Ectodermal cell (in vitro differentiated cells): Measurements from ENCODE around the gene TOP1.

Source experiments
- H3K27ac ChIP-seq: 2 replicates; pipeline ENCODE4 v1.7.0; 2013; ENCODE audit warnings: mild to moderate bottlenecking, low read depth, low read length; ENCODE audit not compliant: insufficient read depth, poor library complexity, severe bottlenecking
- H3K27me3 ChIP-seq: 2 replicates; pipeline ENCODE4 v1.7.0; 2013; ENCODE audit warnings: mild to moderate bottlenecking, low read length; ENCODE audit not compliant: insufficient read depth, control insufficient read depth, poor library complexity, severe bottlenecking
- H3K36me3 ChIP-seq: one replicate; pipeline ENCODE4 v1.7.0; 2013; ENCODE audit warnings: low read length; ENCODE audit not compliant: control insufficient read depth, insufficient read depth
- H3K4me1 ChIP-seq: one replicate; pipeline ENCODE4 v1.7.0; 2013; ENCODE audit warnings: low read length; ENCODE audit not compliant: control insufficient read depth, insufficient read depth
- H3K4me3 ChIP-seq: 2 replicates; pipeline ENCODE4 v1.7.0; 2013; ENCODE audit warnings: low read depth, low read length, control low read depth; ENCODE audit not compliant: insufficient read depth
- H3K9me3 ChIP-seq: 2 replicates; pipeline ENCODE4 v1.7.0; 2013; ENCODE audit warnings: mild to moderate bottlenecking, low read length, moderate library complexity; ENCODE audit not compliant: control insufficient read depth
- WGBS, 2 experiments: methylation state at CpG; one replicate each; pipeline ENCODE4 v1.1.7; 2013; ENCODE audit warnings: missing lambda C conversion rate in 2 of 2; 5-methylcytosine and 5-hydroxymethylcytosine counted together

Gene TOP1

DNA sequence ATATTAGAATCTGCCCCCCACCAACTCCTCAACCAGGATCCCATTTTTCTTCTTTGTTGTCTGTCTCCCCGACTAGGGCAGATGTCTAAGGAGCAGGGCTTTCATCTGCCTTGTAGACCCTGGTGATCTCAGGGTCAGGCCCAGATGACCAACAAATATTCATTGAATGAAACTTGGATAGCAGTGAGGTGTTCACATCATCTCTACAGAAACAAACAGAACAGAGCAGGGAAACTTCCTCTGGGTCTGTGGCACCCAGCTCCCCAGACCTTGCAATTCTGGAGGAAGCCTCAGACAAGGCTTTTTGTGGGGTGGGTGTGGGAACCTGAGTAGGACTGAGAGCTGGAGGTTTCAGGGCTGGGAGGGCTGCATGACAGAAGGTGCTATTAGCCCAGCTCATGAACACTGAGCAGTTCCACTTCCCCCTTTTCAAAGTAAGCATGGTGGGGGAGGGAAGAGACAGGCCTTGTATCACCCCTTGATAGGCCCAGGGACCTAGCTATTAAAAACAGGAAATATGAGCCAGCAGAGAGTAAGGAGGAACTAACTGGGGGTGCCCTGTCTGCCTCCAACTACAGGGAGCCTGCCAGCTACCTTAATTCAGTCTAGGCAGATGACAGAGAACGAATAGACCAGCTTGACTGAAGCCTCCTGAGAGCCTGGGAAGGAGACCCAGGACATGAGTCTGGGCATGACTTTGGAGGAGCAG lies 37.3 kb upstream of the TOP1 start:
- Histone ChIP-seq H3K4me1 (no peaks in the 10 kb centered on the region), H3K4me3 (no peak overlapping the region), H3K27me3 (no peaks in the 10 kb centered on the region), H3K27ac (no peak overlapping the region), H3K9me3 (no peaks in the 10 kb centered on the region), H3K36me3 (no peaks in the 10 kb centered on the region)
- 84 to 92% methylated on average over 2 of the region's 2 CpGs for WGBS, 2 experiments

DNA sequence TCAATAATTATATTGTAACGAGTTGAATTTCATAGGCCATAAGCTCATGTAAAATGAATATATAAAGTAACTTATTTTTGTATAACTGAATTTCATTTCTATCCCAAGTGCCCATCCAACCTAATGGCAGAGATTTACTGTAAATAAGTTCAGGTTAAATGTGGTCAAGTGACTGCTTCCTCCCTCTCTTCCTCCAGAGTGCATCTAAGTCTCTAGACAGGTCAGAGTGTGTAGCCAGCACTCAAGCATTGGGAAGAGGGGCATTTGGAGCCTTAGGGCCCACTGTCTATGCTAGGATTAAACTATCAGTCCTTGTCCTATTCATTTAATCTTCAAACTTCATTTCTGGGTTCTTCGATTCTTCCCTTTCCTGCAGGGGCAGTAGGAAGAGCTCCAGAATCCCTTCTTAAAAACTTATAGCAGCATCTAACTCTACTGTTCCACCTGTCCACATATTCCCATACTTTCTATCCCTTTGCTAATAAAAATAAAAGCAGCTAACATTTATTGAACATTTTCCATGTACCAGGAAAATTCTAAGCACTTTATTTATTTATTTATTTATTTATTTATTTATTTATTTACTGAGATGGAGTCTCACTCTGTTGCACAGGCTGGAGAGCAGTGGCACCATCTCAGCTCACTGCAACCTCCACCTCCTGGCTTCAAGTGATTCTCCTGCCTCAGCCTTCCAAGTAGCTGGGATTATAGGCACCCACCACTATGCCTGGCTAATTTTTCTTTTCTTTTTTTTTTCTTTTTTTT lies 36.1 kb upstream of the TOP1 start:
- H3K4me3 ChIP-seq = no peak overlapping the region
- no peak overlapping the region for H3K27ac ChIP-seq
- no peaks in the 10 kb centered on the region for H3K4me1 ChIP-seq
- H3K9me3 ChIP-seq = no peaks in the 10 kb centered on the region
- 94 to 100% methylated on average over 1 of the region's 2 CpGs for WGBS, 2 experiments
- H3K36me3 ChIP-seq = no peaks in the 10 kb centered on the region
- no peaks in the 10 kb centered on the region for H3K27me3 ChIP-seq

DNA sequence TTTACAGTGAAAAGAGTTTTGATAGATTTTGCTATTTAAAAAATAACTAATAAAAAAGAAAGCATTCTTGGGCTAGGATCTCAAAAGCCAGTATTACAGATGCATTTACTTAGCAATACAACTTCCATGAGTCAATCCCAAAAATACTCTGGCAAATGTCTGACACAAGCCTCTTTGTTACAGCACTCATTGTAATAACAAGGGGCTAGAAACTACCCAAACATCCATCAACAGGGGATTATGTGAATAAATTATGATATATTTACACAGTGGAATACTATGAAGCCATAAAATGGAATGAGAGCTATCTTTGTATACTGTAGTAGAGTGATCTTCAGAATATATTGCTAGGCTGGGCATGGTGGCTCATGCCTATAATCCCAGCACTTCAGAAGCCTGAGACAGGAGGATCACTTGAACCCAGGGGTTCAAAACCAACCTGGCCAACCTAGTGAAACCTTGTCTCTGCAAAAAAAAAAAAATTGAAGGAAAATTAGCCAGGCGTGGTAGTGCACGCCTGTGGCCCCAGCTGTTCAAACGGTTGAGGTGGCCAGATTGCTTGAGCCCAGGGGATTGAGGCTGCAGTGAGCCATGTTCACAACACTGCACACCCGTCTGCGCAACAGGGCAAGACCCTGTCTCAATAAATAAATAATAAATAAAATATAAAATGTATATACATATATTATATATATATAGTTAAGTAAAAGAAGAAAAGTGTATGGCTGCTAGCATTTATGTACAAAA lies 34.7 kb upstream of the TOP1 start:
- 91 to 95% methylated on average over 3 of the region's 5 CpGs for WGBS, 2 experiments
- H3K4me3 ChIP-seq = no peak overlapping the region
- no peak overlapping the region for H3K27ac ChIP-seq
- no peaks in the 10 kb centered on the region for H3K9me3 ChIP-seq
- H3K27me3 ChIP-seq = no peaks in the 10 kb centered on the region
- no peaks in the 10 kb centered on the region for H3K36me3 ChIP-seq
- H3K4me1 ChIP-seq = no peaks in the 10 kb centered on the region

DNA sequence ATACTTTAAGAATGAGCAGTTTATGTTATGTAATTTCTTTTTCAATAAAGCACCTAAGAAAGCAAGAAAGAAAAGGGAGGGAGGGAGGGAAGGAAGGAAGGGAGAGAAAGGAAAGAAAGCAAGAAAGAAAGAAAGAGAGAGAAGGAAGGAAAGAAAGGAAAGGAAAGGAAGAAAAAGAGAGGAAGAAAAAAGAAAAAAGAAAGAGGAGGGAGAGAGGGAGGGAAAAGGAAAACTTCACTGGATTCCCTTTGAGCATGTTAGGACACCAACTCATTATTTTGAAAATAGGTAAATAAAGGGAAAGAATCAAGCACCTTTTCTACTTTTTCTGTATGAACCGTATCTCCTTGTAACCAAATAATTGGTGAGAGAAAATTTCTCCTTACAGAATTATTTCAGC lies 32.3 kb upstream of the TOP1 start:
- 100% methylated on average over 1 of the region's 1 CpG; no CpG with 5 or more reads in 1 of the 2 experiments for WGBS, 2 experiments
- Histone ChIP-seq H3K36me3 (no peaks in the 10 kb centered on the region), H3K27me3 (no peaks in the 10 kb centered on the region), H3K4me3 (no peak overlapping the region), H3K27ac (no peak overlapping the region), H3K4me1 (no peaks in the 10 kb centered on the region), H3K9me3 (no peaks in the 10 kb centered on the region)

DNA sequence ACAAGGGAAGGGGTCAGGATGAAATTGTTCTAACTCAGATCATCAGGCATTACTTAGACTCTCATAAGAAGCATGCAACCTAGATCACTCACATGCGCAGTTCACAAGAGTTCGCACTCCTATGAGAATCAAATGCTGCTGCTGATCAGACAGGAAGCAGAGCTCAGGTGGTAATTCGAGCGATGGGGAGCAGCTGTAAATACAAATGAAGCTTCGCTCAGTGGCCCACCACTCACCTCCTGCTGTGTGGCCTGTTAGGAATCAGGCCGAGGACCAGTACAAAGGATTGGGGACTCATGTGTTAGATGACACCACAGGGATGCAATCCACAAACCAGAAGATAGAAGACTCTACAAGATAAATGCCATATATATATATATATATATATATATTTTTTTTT lies 31.5 kb upstream of the TOP1 start:
- H3K27ac ChIP-seq = no peak overlapping the region
- 47 to 54% methylated on average over 6 of the region's 6 CpGs for WGBS, 2 experiments
- no peak overlapping the region for H3K4me3 ChIP-seq
- H3K4me1 ChIP-seq = no peaks in the 10 kb centered on the region
- H3K9me3 ChIP-seq = no peaks in the 10 kb centered on the region
- H3K36me3 ChIP-seq = no peaks in the 10 kb centered on the region
- H3K27me3 ChIP-seq = no peaks in the 10 kb centered on the region

DNA sequence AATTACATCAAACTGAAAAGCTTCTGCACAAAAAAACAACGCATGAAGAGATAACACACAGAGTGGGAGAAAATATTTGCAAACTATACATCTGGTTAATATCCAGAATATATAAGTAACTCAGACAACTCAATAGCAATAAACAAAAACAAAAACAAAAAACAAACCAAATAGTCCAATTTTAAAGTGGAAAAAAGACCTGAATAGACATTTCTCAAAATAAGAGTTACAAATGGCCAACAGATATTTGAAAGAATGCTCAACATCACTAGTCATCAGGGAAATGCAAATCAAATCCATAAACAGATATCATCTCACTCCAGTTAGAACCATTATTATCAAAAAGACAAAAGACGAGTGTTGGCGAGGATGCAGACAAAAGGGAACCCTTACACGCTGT lies 28.8 kb upstream of the TOP1 start:
- 81 to 96% methylated on average over 3 to 4 of the region's 4 CpGs for WGBS, 2 experiments
- Histone ChIP-seq H3K4me3 (no peak overlapping the region), H3K27ac (no peak overlapping the region), H3K36me3 (no peaks in the 10 kb centered on the region), H3K4me1 (no peaks in the 10 kb centered on the region), H3K27me3 (no peaks in the 10 kb centered on the region), H3K9me3 (no peaks in the 10 kb centered on the region)

DNA sequence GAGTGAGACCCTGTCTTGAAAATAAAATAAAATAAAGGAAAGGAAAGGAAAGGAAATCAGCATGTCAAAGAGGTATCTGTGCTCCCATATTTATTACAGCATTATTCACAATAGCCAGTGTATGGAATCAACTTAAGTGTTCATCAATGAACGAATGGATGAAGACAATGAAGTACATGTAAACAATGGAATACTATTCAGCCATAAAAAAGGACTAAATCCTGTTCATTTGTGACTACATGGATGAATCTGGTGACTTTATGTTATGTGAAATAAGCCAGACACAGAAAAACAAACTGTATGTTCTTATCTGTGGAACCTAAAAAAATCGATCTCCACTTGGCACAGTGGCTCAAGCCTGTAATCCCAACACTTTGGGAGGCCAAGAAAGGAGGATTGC lies 28.0 kb upstream of the TOP1 start:
- Histone ChIP-seq H3K36me3 (no peaks in the 10 kb centered on the region), H3K9me3 (peaks cover under 1% of the 10 kb centered on the region), H3K4me3 (no peak overlapping the region), H3K27me3 (no peaks in the 10 kb centered on the region), H3K4me1 (no peaks in the 10 kb centered on the region), H3K27ac (no peak overlapping the region)
- 90 to 100% methylated on average over 2 of the region's 2 CpGs for WGBS, 2 experiments

DNA sequence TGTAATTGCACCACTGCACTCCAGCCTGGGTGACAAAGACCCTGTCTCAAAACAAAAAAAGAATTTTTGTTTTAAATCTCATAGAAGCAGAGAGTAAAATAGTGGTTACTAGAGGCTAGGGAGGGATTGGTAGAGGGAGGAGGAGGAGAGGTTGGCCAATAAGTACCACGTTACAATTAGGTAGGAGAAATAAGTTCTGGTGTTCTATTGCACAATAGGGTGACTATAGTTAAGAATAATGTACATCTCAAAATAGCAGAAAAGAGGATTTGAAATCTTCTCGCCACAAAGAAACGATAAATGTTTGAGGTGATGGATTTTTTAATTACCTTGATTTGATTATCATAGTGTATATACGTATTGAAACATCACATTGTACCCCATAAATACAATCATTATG lies 27.1 kb upstream of the TOP1 start:
- H3K36me3 ChIP-seq = no peaks in the 10 kb centered on the region
- H3K27me3 ChIP-seq = no peaks in the 10 kb centered on the region
- H3K4me1 ChIP-seq = no peaks in the 10 kb centered on the region
- H3K27ac ChIP-seq = no peak overlapping the region
- 98 to 100% methylated on average over 3 of the region's 4 CpGs for WGBS, 2 experiments
- H3K4me3 ChIP-seq = no peak overlapping the region
- H3K9me3 ChIP-seq = peaks cover 2% of the 10 kb centered on the region

DNA sequence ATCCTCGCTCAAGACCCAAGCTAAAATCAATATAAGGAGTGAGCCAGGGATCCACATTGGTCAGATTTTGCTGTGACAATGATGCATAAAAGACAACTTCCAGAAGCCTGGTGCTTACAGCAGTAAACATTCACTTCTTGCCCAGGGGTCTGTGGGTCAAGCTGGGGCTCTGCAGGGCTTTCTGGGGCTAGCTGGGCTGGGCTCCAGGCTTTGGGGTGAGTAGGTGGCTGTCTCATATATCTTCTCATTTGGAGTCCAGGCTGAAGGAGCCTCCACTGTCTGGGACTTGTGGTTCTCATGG lies 25.8 kb upstream of the TOP1 start:
- H3K27ac ChIP-seq = no peak overlapping the region
- 100% methylated on average over 1 of the region's 1 CpG for WGBS, 2 experiments

DNA sequence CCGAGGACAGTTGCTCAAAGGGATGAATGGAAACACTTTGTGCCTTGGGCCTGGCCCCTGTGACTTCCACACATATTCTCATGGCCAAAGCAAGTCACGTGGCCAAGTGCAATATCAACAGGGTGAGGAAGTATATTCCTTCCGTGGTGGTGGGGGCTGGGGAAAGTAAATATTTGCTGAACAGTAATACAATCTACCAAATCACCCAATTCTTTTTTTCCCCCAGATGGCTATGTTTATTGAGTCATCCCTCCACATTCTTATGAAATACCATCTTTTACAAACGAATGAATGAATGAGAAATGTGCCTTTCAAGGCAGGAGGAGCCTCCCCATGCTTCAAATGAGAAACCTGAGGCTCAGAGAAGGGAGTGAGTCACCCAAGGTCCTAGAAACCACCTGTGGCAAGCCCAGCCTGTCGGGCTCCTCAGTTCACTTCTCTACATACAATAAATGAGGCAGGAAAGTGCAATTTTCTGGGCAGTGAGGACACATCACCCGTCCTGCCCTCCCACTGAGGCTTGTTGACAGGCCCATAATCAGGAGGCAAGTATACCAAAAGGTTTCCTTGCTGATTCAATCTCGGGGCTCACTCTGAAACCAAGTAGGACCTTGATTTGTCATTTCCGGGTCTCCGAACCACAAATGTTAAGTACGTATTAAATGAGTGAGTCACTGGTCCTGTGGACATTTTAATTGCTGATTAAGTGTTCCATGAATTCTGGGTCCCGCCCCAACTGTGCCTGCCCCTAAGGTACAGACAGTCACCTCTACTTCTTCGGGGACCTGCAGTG lies 25.3 kb upstream of the TOP1 start:
- WGBS, 2 experiments = 74 to 78% methylated on average over 11 of the region's 12 CpGs
- Histone ChIP-seq H3K36me3 (no peaks in the 10 kb centered on the region), H3K27ac (no peak overlapping the region), H3K27me3 (no peaks in the 10 kb centered on the region), H3K9me3 (peaks cover 2% of the 10 kb centered on the region), H3K4me1 (no peaks in the 10 kb centered on the region), H3K4me3 (no peak overlapping the region)

More for the DNA sequence above, 25.8 kb upstream of the TOP1 start:
- no peaks in the 10 kb centered on the region for H3K27me3 ChIP-seq
- H3K4me3 ChIP-seq = no peak overlapping the region
- no peaks in the 10 kb centered on the region for H3K36me3 ChIP-seq
- H3K9me3 ChIP-seq = peaks cover 2% of the 10 kb centered on the region
- no peaks in the 10 kb centered on the region for H3K4me1 ChIP-seq
